ACC112 (cell line): Measurements from ENCODE around the gene FTO.

ENCODE experiments used
- H2AFZ ChIP-seq: fragments of 200-600 bp; sonication (generic); one replicate; pipeline ENCODE4 v1.6.0; 2017; ENCODE audit warnings: antibody characterized with exemption, low read length; ENCODE audit not compliant: unreplicated experiment
- H3K27ac ChIP-seq: fragments of 200-600 bp; sonication (generic); 2 replicates; pipeline ENCODE4 v1.5.1; 2014; ENCODE audit warnings: low read depth, mild to moderate bottlenecking, antibody characterized with exemption, low read length, moderate library complexity
- H3K27me3 ChIP-seq: fragments of 200-600 bp; sonication (generic); 2 replicates; pipeline ENCODE4 v1.6.1; 2014; ENCODE audit warnings: mild to moderate bottlenecking, antibody characterized with exemption, low read length, moderate library complexity, mixed read lengths; ENCODE audit not compliant: insufficient read depth
- H3K36me3 ChIP-seq: fragments of 200-600 bp; sonication (generic); 2 replicates; pipeline ENCODE4 v1.6.1; 2016; ENCODE audit warnings: mild to moderate bottlenecking, antibody characterized with exemption, low read length, moderate library complexity, mixed read lengths; ENCODE audit not compliant: insufficient read depth
- H3K4me1 ChIP-seq: fragments of 200-600 bp; sonication (generic); one replicate; pipeline ENCODE4 v1.6.1; 2016; ENCODE audit warnings: low read length, mixed read lengths; ENCODE audit not compliant: insufficient read depth, unreplicated experiment, control insufficient read depth
- H3K4me3 ChIP-seq: fragments of 200-600 bp; sonication (generic); 2 replicates; pipeline ENCODE4 v1.5.1; 2014; ENCODE audit warnings: mild to moderate bottlenecking, low read depth, low read length
- H3K79me2 ChIP-seq: fragments of 200-600 bp; sonication (generic); one replicate; pipeline ENCODE4 v1.6.0; 2016; ENCODE audit warnings: low read length; ENCODE audit not compliant: control insufficient read depth, unreplicated experiment, insufficient read depth

FTO gene

GRCh38 chr16:54051821-54052220 is 347.9 kb downstream of the FTO start:
- no peak overlapping the region for H2AFZ ChIP-seq
- no peaks in the 10 kb centered on the region for H3K27me3 ChIP-seq
- peaks cover 4% of the 10 kb centered on the region for H3K4me1 ChIP-seq
- no peak overlapping the region for H3K4me3 ChIP-seq
- no peak overlapping the region for H3K27ac ChIP-seq
- no peaks in the 10 kb centered on the region for H3K36me3 ChIP-seq
- no peaks in the 10 kb centered on the region for H3K79me2 ChIP-seq

- no peak overlapping the region for H3K27ac ChIP-seq
- H3K4me1 ChIP-seq = peaks cover 4% of the 10 kb centered on the region
- H3K36me3 ChIP-seq = no peaks in the 10 kb centered on the region
Observed at GRCh38 chr16:54052271-54052670, 348.3 kb downstream of the FTO start.

DNA sequence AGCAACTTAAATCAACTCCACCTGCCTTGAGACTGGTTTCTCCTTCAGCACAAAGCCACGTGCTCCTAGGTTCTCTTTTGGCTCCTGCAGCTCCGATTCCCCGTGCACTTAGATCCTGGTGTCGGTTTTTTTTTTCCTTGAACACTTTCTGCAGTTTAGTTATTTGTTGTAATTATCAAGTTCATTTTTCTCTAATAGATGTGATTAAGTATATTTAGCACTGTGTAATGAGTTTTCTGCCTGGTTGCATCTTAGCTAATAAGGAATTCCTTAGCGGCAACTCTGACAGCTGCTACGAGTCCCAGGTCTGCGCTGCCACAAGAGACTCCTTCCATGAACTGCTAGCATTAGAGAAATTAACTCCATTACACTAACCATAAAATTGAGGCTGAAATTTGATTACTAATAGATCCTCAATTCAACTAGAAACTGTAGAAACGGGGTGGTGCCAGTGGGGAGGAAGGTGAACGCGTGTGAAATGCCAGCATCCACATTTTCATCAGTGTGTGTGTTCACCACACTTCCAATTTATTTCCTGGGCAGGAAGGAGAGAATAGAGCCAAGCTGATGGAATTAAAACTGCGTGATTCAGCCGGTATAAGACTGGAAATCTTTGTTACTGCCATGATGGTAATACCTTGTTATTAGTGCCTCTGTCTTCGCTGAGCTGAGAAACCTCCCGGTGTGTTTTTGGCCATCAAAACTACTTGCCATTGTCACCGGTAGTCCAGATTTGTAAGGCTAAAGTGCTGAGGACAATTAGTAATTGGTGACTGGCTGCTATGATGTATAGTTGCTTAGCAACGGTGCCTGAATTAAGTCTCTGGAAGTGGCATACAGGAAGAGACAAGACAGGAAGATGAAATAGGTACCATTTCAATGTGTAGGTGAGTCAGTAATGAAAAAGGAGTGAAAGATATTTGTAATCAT is 350.2 kb downstream of the FTO start:
- Histone ChIP-seq H3K36me3 (no peaks in the 10 kb centered on the region), H3K27me3 (no peaks in the 10 kb centered on the region), H2AFZ (no peak overlapping the region), H3K27ac (no peak overlapping the region), H3K79me2 (no peaks in the 10 kb centered on the region), H3K4me3 (no peak overlapping the region), H3K4me1 (peaks cover 4% of the 10 kb centered on the region)

More at GRCh38 chr16:54052271-54052670, 348.3 kb downstream of the FTO start:
- no peak overlapping the region for H3K4me3 ChIP-seq
- no peak overlapping the region for H2AFZ ChIP-seq
- H3K27me3 ChIP-seq = no peaks in the 10 kb centered on the region
- H3K79me2 ChIP-seq = no peaks in the 10 kb centered on the region

GRCh38 chr16:54055191-54055590 is 351.2 kb downstream of the FTO start:
- Histone ChIP-seq H3K27ac (no peak overlapping the region), H2AFZ (no peak overlapping the region), H3K79me2 (no peaks in the 10 kb centered on the region), H3K4me3 (no peak overlapping the region), H3K4me1 (peaks cover 4% of the 10 kb centered on the region), H3K27me3 (no peaks in the 10 kb centered on the region), H3K36me3 (no peaks in the 10 kb centered on the region)

GRCh38 chr16:54055864-54056263 is 351.9 kb downstream of the FTO start:
- H2AFZ ChIP-seq = no peak overlapping the region
- H3K4me1 ChIP-seq = peaks cover 4% of the 10 kb centered on the region
- no peaks in the 10 kb centered on the region for H3K36me3 ChIP-seq
- no peaks in the 10 kb centered on the region for H3K79me2 ChIP-seq
- no peaks in the 10 kb centered on the region for H3K27me3 ChIP-seq
- H3K27ac ChIP-seq = no peak overlapping the region
- no peak overlapping the region for H3K4me3 ChIP-seq

GRCh38 chr16:54056921-54057320 is 353.0 kb downstream of the FTO start:
- Histone ChIP-seq H3K27me3 (no peaks in the 10 kb centered on the region), H3K4me3 (no peak overlapping the region), H3K4me1 (peaks cover 4% of the 10 kb centered on the region), H2AFZ (no peak overlapping the region), H3K27ac (no peak overlapping the region), H3K79me2 (no peaks in the 10 kb centered on the region), H3K36me3 (no peaks in the 10 kb centered on the region)

- no peak overlapping the region for H2AFZ ChIP-seq
- no peak overlapping the region for H3K27ac ChIP-seq
Observed at GRCh38 chr16:54059319-54059718, 355.4 kb downstream of the FTO start.

GRCh38 chr16:54060599-54061421 is 356.9 kb downstream of the FTO start:
- Histone ChIP-seq H3K27ac (no peak overlapping the region), H3K4me1 (peaks cover 4% of the 10 kb centered on the region), H3K4me3 (no peak overlapping the region), H3K79me2 (no peaks in the 10 kb centered on the region), H3K27me3 (no peaks in the 10 kb centered on the region), H3K36me3 (no peaks in the 10 kb centered on the region), H2AFZ (no peak overlapping the region)

More at GRCh38 chr16:54059319-54059718, 355.4 kb downstream of the FTO start:
- H3K79me2 ChIP-seq = no peaks in the 10 kb centered on the region
- no peak overlapping the region for H3K4me3 ChIP-seq
- no peaks in the 10 kb centered on the region for H3K36me3 ChIP-seq
- no peaks in the 10 kb centered on the region for H3K27me3 ChIP-seq
- H3K4me1 ChIP-seq = peaks cover 4% of the 10 kb centered on the region

- H3K36me3 ChIP-seq = no peaks in the 10 kb centered on the region
Observed at GRCh38 chr16:54061454-54061853, 357.5 kb downstream of the FTO start.

DNA sequence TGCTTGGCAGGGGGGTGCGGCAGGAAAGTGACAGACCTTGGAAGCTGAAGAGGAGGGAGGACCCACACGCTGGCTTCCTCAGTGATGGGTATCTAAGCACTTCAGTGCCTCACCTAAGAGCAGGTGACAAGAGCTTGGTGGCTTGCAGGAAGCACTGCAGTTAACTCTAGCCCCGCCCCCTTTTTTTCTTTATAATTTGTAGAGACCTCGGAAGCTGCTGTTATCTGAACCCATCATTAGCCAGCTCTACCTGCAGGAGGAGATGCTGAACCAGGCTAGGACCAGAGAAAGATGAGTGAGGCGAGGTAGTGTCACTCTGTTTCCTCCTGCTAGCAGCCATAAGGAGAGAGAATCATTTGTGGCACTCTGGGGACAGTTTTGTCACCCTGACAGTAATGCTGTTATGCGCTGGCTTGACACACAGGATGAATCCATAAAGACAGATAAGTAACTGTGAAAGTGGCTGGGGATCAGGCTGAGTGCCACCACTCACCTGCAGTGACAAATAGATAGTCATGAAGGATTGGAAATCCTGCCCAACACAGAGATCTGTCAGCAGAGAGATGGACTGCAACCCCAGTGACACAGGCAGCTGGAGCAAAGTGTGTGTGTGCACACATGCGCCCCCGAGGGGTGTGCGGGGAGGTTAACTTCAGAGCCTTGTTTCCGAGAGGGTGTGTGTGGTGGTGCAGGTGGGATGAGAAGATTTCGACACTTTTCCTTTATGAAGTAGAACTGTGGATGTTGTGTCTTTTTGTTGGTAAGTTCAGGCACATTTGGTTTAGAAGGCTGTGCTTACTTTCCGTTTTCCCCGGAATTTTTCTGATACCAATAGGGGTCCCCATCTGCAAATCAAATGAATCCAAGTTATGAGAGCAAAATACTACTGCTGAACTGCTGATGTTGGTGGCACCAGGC is 358.7 kb downstream of the FTO start:
- no peaks in the 10 kb centered on the region for H3K79me2 ChIP-seq
- no peak overlapping the region for H3K27ac ChIP-seq
- no peaks in the 10 kb centered on the region for H3K36me3 ChIP-seq
- no peak overlapping the region for H3K4me3 ChIP-seq
- H2AFZ ChIP-seq = no peak overlapping the region
- peaks cover 10% of the 10 kb centered on the region for H3K4me1 ChIP-seq
- no peaks in the 10 kb centered on the region for H3K27me3 ChIP-seq

More at GRCh38 chr16:54061454-54061853, 357.5 kb downstream of the FTO start:
- no peaks in the 10 kb centered on the region for H3K27me3 ChIP-seq
- H3K4me1 ChIP-seq = peaks cover 6% of the 10 kb centered on the region
- no peaks in the 10 kb centered on the region for H3K79me2 ChIP-seq
- no peak overlapping the region for H2AFZ ChIP-seq
- no peak overlapping the region for H3K4me3 ChIP-seq
- no peak overlapping the region for H3K27ac ChIP-seq
